GM12878 (cell line): Measurements from ENCODE around the gene SULT2B1. TPM values are rescaled to one million over a fixed set of nuclear protein-coding genes. Genes with fewer than 3 reads are reported as not detected.

ENCODE experiments used
- ATAC-seq: fragments of 200-7000 bp; cut with Tn5 transposase; 3 replicates; pipeline ENCODE4 v1.9.1; 2020; ENCODE audit warnings: mild to moderate bottlenecking, moderate library complexity
- BruUV-seq: library from RNA; stranded (reverse); fragments of 400-500 nt; replicated peaks from 2 replicates; lab custom pipeline; 2021; lab: Mats Ljungman, UMichigan
- CTCF ChIA-PET: fragments of 300-600 bp; sonication (Branson Sonifier 250); formaldehyde crosslinking; extraction: SDS; loops from one replicate; lab custom pipeline; 2021; ENCODE audit warnings: inconsistent platforms; lab: Yijun Ruan, JAX
- POLR2A ChIA-PET: fragments of 350-600 bp; formaldehyde crosslinking; extraction: SDS; loops from one replicate; lab custom pipeline; 2021; ENCODE audit warnings: inconsistent platforms; lab: Charles Lee
- RAD21 ChIA-PET: fragments of 300-600 bp; sonication (Branson Sonifier 250); formaldehyde crosslinking; loops from one replicate; lab custom pipeline; 2023; ENCODE audit warnings: antibody characterized with exemption; ENCODE audit not compliant: unreplicated experiment; lab: Charles Lee
- SMC1A ChIA-PET: fragments of 300-600 bp; sonication (Branson Sonifier 250); formaldehyde crosslinking; loops from one replicate; lab custom pipeline; 2023; ENCODE audit not compliant: unreplicated experiment, uncharacterized antibody; lab: Charles Lee
- DNase-seq: peaks from one replicate; pipeline ENCODE4 v3.0.0-alpha.2; 2011; ENCODE audit warnings: low read depth, low spot score
- FAIRE-seq: peaks from 3 replicates; lab custom pipeline; 2011; peaks lifted over from hg19 to GRCh38; lab: Jason Lieb, UNC
- H2AFZ ChIP-seq: 2 replicates; pipeline ENCODE4 v1.6.0; 2011; ENCODE audit warnings: low read depth, low read length, control low read depth; ENCODE audit not compliant: control insufficient read depth
- H3K27ac ChIP-seq: 2 replicates; pipeline ENCODE4 v1.5.1; 2011; ENCODE audit warnings: control low read depth; ENCODE audit not compliant: control insufficient read depth, insufficient read depth
- H3K27me3 ChIP-seq, 2 experiments: replicated peaks in 1 of 2; 2 replicates each; pipeline versions ENCODE4 v1.6.0 to v1.6.1; 2011; ENCODE audit warnings: low read length in 1 of 2; ENCODE audit not compliant: control insufficient read depth in 2 of 2, insufficient read depth in 2 of 2
- H3K36me3 ChIP-seq, 2 experiments: 2 replicates each; pipeline ENCODE4 v1.5.1; 2011; ENCODE audit warnings: low read length in 1 of 2; ENCODE audit not compliant: control insufficient read depth in 2 of 2, insufficient read depth in 2 of 2
- H3K4me1 ChIP-seq: 2 replicates; pipeline ENCODE4 v1.6.1; 2011; ENCODE audit warnings: mild to moderate bottlenecking, low read length, moderate library complexity, mixed read lengths; ENCODE audit not compliant: control insufficient read depth, insufficient read depth
- H3K4me2 ChIP-seq: 2 replicates; pipeline ENCODE4 v1.6.0; 2011; ENCODE audit warnings: control low read depth; ENCODE audit not compliant: control insufficient read depth, insufficient read depth
- H3K4me3 ChIP-seq: fragments of 200-600 bp; sonication (generic); 2 replicates; pipeline ENCODE4 v1.5.1; 2016
- H3K79me2 ChIP-seq: 2 replicates; pipeline ENCODE4 v1.6.0; 2011; ENCODE audit warnings: low read length; ENCODE audit not compliant: control insufficient read depth, insufficient read depth
- H3K9ac ChIP-seq: 2 replicates; pipeline ENCODE4 v1.8.0; 2011; ENCODE audit warnings: low read length, control low read depth, mixed read lengths; ENCODE audit not compliant: control insufficient read depth, insufficient read depth
- H3K9me3 ChIP-seq: replicated peaks from 3 replicates; pipeline ENCODE4 v1.5.1; 2011; ENCODE audit warnings: mild to moderate bottlenecking, low read length; ENCODE audit not compliant: control insufficient read depth, insufficient read depth
- H4K20me1 ChIP-seq: 2 replicates; pipeline ENCODE4 v1.6.0; 2011; ENCODE audit not compliant: control insufficient read depth, insufficient read depth
- CBX3 ChIP-seq: fragments of 200-600 bp; sonication (generic); IDR thresholded peaks from 2 replicates; pipeline ENCODE4 v1.6.1; 2016; ENCODE audit warnings: low read depth, borderline replicate concordance
- EED ChIP-seq: sonication (generic); IDR thresholded peaks from 2 replicates; pipeline ENCODE4 v1.6.1; 2016; ENCODE audit warnings: antibody characterized with exemption, low read depth
- LARP7 ChIP-seq: fragments of 450-650 bp; IDR thresholded peaks from 2 replicates; pipeline ENCODE4 v1.6.1; 2017; ENCODE audit warnings: mild to moderate bottlenecking
- NR2F1 ChIP-seq: fragments of 450-650 bp; conservative IDR thresholded peaks from 2 replicates; pipeline ENCODE4 v1.6.1; 2017; ENCODE audit warnings: mild to moderate bottlenecking
- PAX5 ChIP-seq: IDR thresholded peaks from 2 replicates; pipeline ENCODE4 v1.6.1; 2011; ENCODE audit warnings: low read depth, low read length, borderline replicate concordance
- WGBS: methylation state at CpG from one replicate; pipeline ENCODE4 v1.1.6; 2016; ENCODE audit warnings: low lambda C conversion rate; ENCODE audit not compliant: insufficient replicate concordance, insufficient coverage; ENCODE audit errors: missing lambda C conversion rate; 5-methylcytosine and 5-hydroxymethylcytosine counted together
- in situ Hi-C: fragments of 300-500 bp; cut with MboI; formaldehyde crosslinking; loops from 9 replicates; pipeline ENCODE4 v1.14.3; 2018; ENCODE audit warnings: mixed read lengths
- intact Hi-C: fragments of 100-400 bp; cut with micrococcal nuclease; formaldehyde crosslinking; loops from one replicate; pipeline ENCODE4 v1.14.2; 2022; ENCODE audit not compliant: unreplicated experiment
- polyA plus RNA-seq, 11 experiments: library from polyadenylated mRNA; depleted of rRNA in 4 of 11; unstranded in 6 of 11; stranded (reverse) in 5 of 11; fragments of >200 nt; fragmentation: Nextera tagmentation in 4 of 11; fragmentation: Illumina TruSeq in 1 of 11; extraction: Ambion mirVana in 4 of 11; extraction: Trizol in 1 of 11; gene quantifications; 1 replicate in 1 of 11; 2 replicates in 10 of 11; pipeline versions ENCODE4 v1.2.1 to v1.2.3, GENCODE V29; 2011 to 2016; ENCODE audit warnings: inconsistent platforms in 2 of 11, missing spikeins in 2 of 11, low read depth in 1 of 11
- total RNA-seq, 4 experiments: library from RNA; depleted of rRNA in 3 of 4; stranded (reverse); fragments of >200 nt in 3 of 4; fragmentation: Illumina TruSeq in 1 of 4; extraction: Trizol in 1 of 4; gene quantifications; 2 replicates each; pipeline versions ENCODE4 v1.2.1 to v1.2.3, GENCODE V29; 2013 to 2021
- TF ChIP-seq, protein P1 (sequence below): fragments of 150-350 bp; IDR thresholded peaks from 2 replicates; pipeline ENCODE4 v1.6.1; 2016; ENCODE audit warnings: low read depth, low read length
- TF ChIP-seq, protein P2 (sequence below): fragments of 450-650 bp; IDR thresholded peaks from 2 replicates; pipeline ENCODE4 v1.6.1; 2016; ENCODE audit warnings: mild to moderate bottlenecking
- TF ChIP-seq, protein P3 (sequence below): fragments of 450-650 bp; IDR thresholded peaks from 2 replicates; pipeline ENCODE4 v1.6.1; 2017; ENCODE audit warnings: mild to moderate bottlenecking, moderate library complexity
- TF ChIP-seq, protein P4 (sequence below): fragments of 450-650 bp; IDR thresholded peaks from 2 replicates; pipeline ENCODE4 v1.6.1; 2017; ENCODE audit warnings: low read depth, mild to moderate bottlenecking, moderate library complexity

The SULT2B1 gene
- total and polyA plus RNA-seq, 10 of the 15 experiments (the other 5 are each of a cell fraction or from before 2014, with no cell fraction given) = 0.11 to 0.14 TPM; not detected in 8

DNA sequence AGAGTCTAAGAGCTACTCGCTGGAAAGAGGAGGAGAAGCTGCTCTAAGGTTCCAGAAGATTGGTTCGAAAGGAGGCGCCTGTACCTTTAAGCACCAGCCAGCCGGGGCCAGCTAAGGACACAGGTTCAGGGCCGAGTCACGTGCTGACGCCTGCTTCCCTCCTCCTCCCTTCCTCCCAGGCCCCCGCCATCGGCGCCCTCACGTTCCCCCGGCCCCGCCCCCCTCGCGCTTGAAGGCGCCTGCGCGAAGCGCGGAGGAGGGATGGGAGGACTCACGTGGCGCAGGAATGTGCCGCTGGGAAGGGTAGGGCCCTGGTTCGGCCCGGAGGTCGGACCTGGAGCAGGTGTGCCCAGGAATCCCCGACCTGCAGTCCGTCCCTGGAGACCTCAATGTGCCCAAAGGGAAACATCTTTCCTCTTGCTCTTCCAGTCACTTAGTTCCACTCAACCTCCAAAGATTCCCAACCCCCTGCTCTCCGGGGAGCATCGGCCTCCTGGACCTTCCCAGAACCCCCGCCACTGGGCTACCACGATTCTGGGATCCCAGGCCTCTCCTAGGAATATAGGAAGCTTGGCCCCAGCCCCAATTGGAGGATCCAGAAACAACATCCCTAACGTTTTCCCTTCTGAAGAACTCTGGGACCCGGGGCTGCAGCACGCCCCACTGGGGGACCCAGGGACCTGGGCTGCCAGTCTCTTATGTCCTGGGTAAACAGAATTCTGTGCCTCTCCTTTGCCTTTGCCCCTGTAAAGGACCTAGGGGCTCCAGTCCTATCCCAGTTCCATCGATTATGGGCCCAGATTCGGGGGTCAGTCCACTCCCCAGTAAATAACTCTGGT is 82.7 kb downstream of the SULT2B1 start:
- RAD21 ChIA-PET = interaction anchor here (1.1 to 3.4 kb wide), 6 partner anchors 11 to 26 kb away, joined by 3 to 16 read pairs (median 10); partner anchors contain the start of genes CA11, RPL18 and SPHK2
- H3K4me1 ChIP-seq = peaks cover 28% of the 10 kb centered on the region
- peak overlapping the region; percentile 67 for H3K9ac ChIP-seq
- TSS peak; percentile 88 for BruUV-seq
- peak; percentile 66 for ATAC-seq
- CTCF ChIA-PET = interaction anchor here (1.1 to 2.3 kb wide), 4 partner anchors 11 to 50 kb away, joined by 3 to 10 read pairs (median 7); partner anchors contain the start of gene CA11
- no peaks in the 10 kb centered on the region for H3K27me3 ChIP-seq
- peak overlapping the region; percentile 92 for H3K4me2 ChIP-seq
- POLR2A ChIA-PET = interaction anchor here (0.5 to 3.3 kb wide), 9 partner anchors 8 to 330 kb away, joined by 3 to 62 read pairs (median 5); partner anchors contain the start of genes CA11, RPL18 and SPHK2
- no peaks in the 10 kb centered on the region for H3K9me3 ChIP-seq
- H3K36me3 ChIP-seq = peaks cover under 1 to 4% of the 10 kb centered on the region in 2 experiments; a peak in 3 of 4 replicates
- peak; percentile 79 for DNase-seq
- H2AFZ ChIP-seq = peak overlapping the region; percentile 81
- intact Hi-C loops (loop anchor here (10.0 kb wide), 1 partner anchor 330 kb away; the partner anchor contains the start of gene FTL), in situ Hi-C loops (loop anchor here (25.0 kb wide), 1 partner anchor 1253 kb away; the partner anchor contains the start of genes AKT1S1, IL4I1 and TBC1D17)
- peaks cover 5% of the 10 kb centered on the region for H3K79me2 ChIP-seq
- WGBS = 1% methylated on average over 23 of the region's 37 CpGs
- peak; percentile 78 for FAIRE-seq
- H4K20me1 ChIP-seq = no peaks in the 10 kb centered on the region
- peak overlapping the region; percentile 75 for H3K4me3 ChIP-seq
- peak overlapping the region; percentile 79 for H3K27ac ChIP-seq
- SMC1A ChIA-PET = interaction anchor here (0.9 to 2.8 kb wide), 6 partner anchors 9 to 51 kb away, joined by 3 to 22 read pairs (median 4); partner anchors contain the start of genes RPL18 and SPHK2
- TF ChIP-seq PAX5 (peak; percentile 58; the same call in 1 of the 2 replicates), CBX3 (no peak), NR2F1 (peak; percentile 71), LARP7 (peak; percentile 69; the same call in 1 of the 2 replicates), EED (no peak)
- TF ChIP-seq, protein P1, sequence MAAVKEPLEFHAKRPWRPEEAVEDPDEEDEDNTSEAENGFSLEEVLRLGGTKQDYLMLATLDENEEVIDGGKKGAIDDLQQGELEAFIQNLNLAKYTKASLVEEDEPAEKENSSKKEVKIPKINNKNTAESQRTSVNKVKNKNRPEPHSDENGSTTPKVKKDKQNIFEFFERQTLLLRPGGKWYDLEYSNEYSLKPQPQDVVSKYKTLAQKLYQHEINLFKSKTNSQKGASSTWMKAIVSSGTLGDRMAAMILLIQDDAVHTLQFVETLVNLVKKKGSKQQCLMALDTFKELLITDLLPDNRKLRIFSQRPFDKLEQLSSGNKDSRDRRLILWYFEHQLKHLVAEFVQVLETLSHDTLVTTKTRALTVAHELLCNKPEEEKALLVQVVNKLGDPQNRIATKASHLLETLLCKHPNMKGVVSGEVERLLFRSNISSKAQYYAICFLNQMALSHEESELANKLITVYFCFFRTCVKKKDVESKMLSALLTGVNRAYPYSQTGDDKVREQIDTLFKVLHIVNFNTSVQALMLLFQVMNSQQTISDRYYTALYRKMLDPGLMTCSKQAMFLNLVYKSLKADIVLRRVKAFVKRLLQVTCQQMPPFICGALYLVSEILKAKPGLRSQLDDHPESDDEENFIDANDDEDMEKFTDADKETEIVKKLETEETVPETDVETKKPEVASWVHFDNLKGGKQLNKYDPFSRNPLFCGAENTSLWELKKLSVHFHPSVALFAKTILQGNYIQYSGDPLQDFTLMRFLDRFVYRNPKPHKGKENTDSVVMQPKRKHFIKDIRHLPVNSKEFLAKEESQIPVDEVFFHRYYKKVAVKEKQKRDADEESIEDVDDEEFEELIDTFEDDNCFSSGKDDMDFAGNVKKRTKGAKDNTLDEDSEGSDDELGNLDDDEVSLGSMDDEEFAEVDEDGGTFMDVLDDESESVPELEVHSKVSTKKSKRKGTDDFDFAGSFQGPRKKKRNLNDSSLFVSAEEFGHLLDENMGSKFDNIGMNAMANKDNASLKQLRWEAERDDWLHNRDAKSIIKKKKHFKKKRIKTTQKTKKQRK = no peak
- TF ChIP-seq, protein P2, sequence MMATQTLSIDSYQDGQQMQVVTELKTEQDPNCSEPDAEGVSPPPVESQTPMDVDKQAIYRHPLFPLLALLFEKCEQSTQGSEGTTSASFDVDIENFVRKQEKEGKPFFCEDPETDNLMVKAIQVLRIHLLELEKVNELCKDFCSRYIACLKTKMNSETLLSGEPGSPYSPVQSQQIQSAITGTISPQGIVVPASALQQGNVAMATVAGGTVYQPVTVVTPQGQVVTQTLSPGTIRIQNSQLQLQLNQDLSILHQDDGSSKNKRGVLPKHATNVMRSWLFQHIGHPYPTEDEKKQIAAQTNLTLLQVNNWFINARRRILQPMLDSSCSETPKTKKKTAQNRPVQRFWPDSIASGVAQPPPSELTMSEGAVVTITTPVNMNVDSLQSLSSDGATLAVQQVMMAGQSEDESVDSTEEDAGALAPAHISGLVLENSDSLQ = 0 out of 2 replicates have a peak, but pooled peaks have one; percentile 17
- TF ChIP-seq, protein P3, sequence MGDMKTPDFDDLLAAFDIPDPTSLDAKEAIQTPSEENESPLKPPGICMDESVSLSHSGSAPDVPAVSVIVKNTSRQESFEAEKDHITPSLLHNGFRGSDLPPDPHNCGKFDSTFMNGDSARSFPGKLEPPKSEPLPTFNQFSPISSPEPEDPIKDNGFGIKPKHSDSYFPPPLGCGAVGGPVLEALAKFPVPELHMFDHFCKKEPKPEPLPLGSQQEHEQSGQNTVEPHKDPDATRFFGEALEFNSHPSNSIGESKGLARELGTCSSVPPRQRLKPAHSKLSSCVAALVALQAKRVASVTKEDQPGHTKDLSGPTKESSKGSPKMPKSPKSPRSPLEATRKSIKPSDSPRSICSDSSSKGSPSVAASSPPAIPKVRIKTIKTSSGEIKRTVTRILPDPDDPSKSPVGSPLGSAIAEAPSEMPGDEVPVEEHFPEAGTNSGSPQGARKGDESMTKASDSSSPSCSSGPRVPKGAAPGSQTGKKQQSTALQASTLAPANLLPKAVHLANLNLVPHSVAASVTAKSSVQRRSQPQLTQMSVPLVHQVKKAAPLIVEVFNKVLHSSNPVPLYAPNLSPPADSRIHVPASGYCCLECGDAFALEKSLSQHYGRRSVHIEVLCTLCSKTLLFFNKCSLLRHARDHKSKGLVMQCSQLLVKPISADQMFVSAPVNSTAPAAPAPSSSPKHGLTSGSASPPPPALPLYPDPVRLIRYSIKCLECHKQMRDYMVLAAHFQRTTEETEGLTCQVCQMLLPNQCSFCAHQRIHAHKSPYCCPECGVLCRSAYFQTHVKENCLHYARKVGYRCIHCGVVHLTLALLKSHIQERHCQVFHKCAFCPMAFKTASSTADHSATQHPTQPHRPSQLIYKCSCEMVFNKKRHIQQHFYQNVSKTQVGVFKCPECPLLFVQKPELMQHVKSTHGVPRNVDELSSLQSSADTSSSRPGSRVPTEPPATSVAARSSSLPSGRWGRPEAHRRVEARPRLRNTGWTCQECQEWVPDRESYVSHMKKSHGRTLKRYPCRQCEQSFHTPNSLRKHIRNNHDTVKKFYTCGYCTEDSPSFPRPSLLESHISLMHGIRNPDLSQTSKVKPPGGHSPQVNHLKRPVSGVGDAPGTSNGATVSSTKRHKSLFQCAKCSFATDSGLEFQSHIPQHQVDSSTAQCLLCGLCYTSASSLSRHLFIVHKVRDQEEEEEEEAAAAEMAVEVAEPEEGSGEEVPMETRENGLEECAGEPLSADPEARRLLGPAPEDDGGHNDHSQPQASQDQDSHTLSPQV = no peak
- TF ChIP-seq, protein P4, sequence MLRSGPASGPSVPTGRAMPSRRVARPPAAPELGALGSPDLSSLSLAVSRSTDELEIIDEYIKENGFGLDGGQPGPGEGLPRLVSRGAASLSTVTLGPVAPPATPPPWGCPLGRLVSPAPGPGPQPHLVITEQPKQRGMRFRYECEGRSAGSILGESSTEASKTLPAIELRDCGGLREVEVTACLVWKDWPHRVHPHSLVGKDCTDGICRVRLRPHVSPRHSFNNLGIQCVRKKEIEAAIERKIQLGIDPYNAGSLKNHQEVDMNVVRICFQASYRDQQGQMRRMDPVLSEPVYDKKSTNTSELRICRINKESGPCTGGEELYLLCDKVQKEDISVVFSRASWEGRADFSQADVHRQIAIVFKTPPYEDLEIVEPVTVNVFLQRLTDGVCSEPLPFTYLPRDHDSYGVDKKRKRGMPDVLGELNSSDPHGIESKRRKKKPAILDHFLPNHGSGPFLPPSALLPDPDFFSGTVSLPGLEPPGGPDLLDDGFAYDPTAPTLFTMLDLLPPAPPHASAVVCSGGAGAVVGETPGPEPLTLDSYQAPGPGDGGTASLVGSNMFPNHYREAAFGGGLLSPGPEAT = peak; percentile 85
